Activated CD4-positive, CD25-positive, alpha-beta regulatory T cell treated with anti-CD3 and anti-CD28 coated beads, Interleukin-2, amount 50 U/mL, for 16 hours (primary cell): ENCODE data around the gene DICER1.

Experiments used
- DNase-seq: peaks from one replicate; pipeline ENCODE4 v3.0.0-alpha.2; 2020; ENCODE audit warnings: low read depth, low spot score

Gene DICER1

GRCh38 chr14:95088665-95089064, 68.7 kb downstream of the DICER1 start:
- no peak for DNase-seq

DNA sequence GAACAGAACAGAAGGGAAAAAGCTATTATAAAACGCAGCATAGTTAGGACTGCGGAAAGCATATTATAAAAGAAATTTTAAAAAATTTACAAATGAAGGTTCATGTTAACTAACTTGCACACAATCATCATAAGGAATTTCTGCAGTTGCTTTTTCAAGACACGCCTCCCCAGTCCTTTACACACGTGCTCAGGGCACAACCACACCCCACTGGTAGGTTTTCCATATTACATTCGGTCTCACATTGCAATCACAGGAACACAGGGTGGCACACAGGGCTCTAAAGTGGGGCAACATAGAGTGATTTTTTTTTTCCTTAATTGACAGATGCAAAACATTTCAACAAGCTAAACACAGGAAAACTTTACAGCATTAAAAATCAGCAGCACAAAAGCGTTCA, 69.7 kb downstream of the DICER1 start:
- DNase-seq, result no peak

DNA sequence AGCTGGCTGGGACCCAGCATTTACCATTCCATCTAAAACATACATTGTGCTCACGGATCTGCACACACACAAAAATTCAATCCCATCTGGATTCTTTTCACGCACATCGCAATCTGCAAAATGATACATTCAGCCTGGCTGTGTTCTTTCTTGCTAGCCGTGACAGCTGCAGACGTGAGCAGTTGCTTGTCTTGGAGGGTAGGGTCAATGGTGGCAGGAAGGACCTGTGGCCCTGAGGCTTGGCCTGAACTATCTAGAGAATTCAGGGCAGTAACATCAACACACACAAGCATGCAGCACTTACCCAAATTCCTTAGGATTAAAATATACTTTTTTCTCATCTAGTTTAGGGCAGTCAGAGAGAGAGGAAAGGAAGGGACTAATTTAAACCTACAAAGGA, 72.0 kb downstream of the DICER1 start:
- DNase-seq, result no peak

GRCh38 chr14:95078867-95079266, 78.5 kb downstream of the DICER1 start:
- no peak for DNase-seq

DNA sequence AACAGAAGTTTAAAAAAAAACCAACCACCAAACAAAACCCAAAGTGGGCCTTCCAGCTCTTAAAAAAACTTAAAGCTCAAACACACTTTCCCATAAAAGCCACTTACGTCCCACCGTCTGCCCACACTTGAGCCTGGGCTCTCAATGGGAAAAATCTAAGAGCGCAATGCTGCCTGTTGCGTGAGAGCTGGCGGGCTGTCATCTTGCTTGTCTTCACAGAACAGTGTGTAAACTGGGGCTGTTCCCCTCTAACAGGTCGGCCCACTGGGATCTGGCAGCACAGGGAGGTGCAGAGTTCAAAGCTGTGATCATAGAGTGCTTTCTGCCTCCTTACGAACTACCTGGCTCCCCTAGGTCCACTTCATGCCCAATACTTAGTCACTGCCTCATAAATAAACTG, 80.0 kb downstream of the DICER1 start:
- DNase-seq, result no peak

DNA sequence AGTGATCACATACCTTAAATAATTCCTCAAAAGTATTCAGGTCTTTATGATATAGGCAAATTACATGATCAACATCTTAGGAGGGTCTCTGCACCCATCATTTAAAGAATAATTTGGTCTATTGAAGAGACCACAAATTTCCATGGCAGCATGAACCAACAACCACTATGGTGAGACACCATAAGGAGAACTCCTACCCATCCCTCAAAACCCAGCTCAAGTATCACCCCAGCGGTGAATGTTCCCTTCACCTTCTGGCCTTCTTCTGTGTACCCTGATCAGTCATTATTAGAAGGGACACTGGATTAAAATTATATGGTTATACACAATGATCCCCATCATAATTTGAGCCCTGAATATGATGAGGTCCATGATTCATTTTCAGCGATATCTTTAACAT, 81.5 kb downstream of the DICER1 start:
- DNase-seq, result no peak

GRCh38 chr14:95073947-95074346, 83.4 kb downstream of the DICER1 start:
- no peak for DNase-seq

- DNase-seq, result no peak
Observed at GRCh38 chr14:95072310-95072905, 84.9 kb downstream of the DICER1 start.

DNA sequence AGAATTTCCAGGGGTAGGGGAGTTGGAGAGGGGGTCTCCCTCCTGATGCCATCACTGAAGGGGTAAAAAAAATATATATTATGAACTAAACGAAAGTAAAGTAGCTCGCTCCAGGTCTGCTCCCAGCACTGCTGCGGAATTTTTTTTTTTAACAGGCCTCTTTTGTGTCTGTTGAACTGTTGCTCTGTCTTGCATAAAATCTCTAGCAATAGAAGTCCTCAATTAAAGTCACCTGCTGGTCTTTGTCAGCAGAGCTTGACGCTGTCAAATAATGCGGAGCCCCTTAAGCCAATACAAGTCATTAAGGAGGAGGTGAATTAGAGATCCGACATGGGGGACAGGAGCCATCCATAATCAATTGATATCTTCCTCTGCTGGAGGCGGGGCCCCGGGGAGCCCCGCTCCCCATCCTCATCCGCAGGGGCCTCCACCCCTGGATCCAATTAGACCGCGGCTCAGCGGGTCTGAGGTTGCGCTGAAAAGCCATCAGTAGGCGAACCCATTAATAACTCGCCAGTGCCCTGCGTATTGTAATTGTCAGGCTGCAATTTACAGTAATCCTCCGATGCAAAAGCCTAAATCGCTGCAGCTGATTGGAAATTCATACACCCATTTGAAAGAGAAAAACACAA, 85.6 kb downstream of the DICER1 start:
- DNase-seq, result no peak

GRCh38 chr14:95070748-95071435, 86.4 kb downstream of the DICER1 start:
- DNase-seq, result no peak

DNA sequence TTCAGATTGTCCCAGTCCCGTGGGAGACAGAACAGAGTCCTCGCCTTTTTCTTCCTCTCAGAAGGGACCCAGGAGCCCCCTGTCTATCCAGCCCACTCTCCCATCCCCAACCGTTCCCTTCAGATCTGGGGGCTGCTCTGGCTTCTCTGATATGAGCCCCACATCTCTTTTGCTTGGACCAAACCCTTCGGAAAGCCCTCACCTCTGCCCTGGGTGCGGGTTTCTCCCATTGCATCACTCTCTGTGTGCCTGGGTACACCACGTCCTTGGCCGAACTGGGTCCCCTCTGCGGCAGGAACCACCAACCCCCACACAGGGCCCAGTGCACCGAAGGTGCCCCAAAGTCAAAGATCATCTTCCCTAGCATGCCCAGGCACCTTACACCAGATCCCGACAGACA, 87.8 kb downstream of the DICER1 start:
- no peak for DNase-seq

GRCh38 chr14:95069018-95069417, 88.3 kb downstream of the DICER1 start:
- no peak for DNase-seq

GRCh38 chr14:95068521-95068920, 88.8 kb downstream of the DICER1 start:
- no peak for DNase-seq

- DNase-seq, result no peak
Observed at GRCh38 chr14:95068080-95068479, 89.2 kb downstream of the DICER1 start.

GRCh38 chr14:95067526-95067925, 89.8 kb downstream of the DICER1 start:
- no peak for DNase-seq

DNA sequence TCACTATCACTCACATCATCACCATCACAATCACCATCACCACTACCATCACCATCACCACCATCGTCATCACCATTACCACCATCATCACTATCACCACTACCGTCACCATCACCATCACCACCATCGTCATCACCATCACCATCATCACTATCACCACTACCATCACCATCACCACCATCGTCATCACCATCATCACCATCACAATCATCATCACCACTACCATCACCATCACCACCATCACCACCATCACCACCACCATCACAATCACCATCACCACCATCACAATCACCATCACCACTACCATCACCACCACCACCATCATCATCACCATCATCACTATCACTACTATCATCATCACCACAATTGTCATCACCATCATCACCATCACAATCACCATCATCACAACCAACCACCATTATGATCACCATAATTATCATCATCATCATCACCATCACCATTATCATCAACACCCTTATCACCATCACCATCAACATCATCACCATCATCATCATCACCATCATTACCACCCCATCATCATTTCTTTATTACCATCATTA, 90.8 kb downstream of the DICER1 start:
- no peak for DNase-seq

DNA sequence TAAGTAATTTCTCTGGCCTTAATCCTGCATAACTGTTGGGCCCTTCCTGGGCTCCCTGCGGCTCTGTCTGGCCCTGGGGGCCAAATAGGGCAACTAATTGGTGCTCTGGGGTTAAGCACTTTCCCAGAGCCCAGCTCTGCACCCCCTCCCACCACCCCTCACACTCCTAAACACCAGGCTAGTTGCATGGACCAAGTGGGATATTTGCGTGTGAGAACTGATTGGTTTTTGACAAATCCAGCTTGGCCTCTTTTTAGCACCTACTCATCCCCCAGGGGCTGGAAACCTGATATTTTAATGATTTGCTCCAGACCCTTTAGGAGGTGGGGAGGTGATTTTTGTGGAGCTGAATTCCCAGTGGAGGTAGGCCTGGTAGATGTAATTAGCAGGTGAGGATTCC, 91.9 kb downstream of the DICER1 start:
- DNase-seq, result no peak

- DNase-seq, result no peak
Observed at GRCh38 chr14:95064734-95065133, 92.6 kb downstream of the DICER1 start.

DNA sequence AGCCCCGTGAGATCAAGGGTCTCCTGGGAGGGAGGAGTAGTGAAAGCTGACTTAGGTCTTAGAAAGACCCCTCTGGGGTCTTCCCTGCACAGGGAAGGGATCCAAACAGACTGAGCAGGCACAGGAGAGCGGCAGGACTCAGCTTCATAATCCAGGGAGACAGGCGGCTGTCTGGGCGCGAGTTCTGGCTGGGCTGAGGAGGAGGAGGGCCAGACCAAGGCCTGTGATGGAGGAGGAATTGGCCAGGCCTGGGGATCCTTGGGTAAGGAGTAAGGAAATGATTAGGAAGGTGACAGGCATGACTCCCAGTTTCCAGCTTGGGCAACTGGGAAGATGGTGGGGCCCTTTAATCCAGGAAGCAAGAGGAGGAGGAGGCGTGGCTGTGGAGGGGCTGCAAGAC, 93.1 kb downstream of the DICER1 start:
- DNase-seq, result no peak

DNA sequence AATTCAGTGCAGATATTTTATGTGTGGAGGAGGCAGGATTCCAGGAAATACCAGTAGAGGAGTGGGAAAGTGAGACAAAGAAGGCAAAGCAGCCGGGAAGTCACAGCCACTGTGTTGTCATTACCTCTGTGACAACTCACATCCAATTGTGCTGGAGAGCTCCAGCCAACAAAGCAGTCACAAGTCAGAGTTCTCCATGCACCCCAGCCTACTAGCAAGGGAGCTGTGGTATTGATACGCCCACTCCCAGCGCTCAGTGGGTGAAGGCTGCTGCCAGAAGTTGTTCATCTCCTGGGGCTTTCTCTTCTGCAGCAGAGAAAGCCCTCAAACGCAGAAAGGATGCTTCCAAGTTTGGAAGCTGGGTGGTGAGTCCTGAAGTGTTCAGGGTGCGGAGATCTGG, 93.9 kb downstream of the DICER1 start:
- no peak for DNase-seq

- no peak for DNase-seq
Observed at GRCh38 chr14:95062946-95063345, 94.4 kb downstream of the DICER1 start.

DNA sequence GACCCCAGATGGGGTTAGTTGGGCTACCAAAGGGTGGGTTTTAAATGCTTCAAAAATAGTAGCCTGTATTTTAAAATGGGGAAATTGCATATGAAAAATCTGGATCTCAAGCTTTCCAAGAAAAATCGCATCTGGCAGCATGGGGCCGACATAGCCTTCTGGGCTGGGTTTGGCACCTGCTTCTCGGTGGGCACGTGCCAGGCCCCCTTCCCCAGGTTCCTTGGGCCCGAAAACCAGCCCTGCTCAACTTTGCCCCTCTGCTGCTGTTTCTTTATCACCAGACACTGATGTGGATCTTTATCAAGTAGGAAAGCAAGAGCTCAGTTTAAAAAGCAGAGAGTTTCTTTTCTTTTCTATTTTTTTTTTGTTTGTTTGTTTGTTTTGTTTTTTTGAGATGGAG, 95.1 kb downstream of the DICER1 start:
- DNase-seq, result no peak
